K562 (cell line): Measurements from ENCODE around the gene FAM174B. TPM values are rescaled to one million over a fixed set of nuclear protein-coding genes. Genes with fewer than 3 reads are reported as not detected.

Experiments
- ATAC-seq: fragments of 200-7000 bp; cut with Tn5 transposase; 3 replicates; pipeline ENCODE4 v1.9.1; 2020; ENCODE audit warnings: moderate library complexity
- BruUV-seq: library from RNA; stranded (reverse); fragments of 400-500 nt; replicated peaks from 2 replicates; lab custom pipeline; 2021; lab: Mats Ljungman, UMichigan
- CTCF ChIA-PET: fragments of 300-600 bp; formaldehyde crosslinking; extraction: SDS; loops from one replicate; lab custom pipeline; 2021; ENCODE audit warnings: low intra/inter-chr PET ratio; lab: Yijun Ruan, JAX
- POLR2A ChIA-PET: fragments of 300-600, 350-650 bp; sonication (Branson Sonifier 250); formaldehyde crosslinking; extraction: SDS; loops from one replicate; lab custom pipeline; 2021; ENCODE audit warnings: antibody characterized with exemption, inconsistent platforms; lab: Yijun Ruan, JAX
- DNase-seq, 4 experiments: peaks; one replicate each; pipeline versions ENCODE4 v3.0.0 to v3.0.0-alpha.2; 2011 to 2018; ENCODE audit warnings: low spot score in 3 of 4, mixed read lengths in 3 of 4; ENCODE audit errors: extremely low read depth in 1 of 4
- FAIRE-seq: peaks from 2 replicates; lab custom pipeline; 2011; peaks lifted over from hg19 to GRCh38; lab: Jason Lieb, UNC
- H2AFZ ChIP-seq: 2 replicates; pipeline ENCODE4 v1.6.0; 2011; ENCODE audit warnings: low read depth, low read length, control low read depth, inconsistent platforms
- H3K27ac ChIP-seq: fragments of 200-600 bp; 3 replicates; pipeline ENCODE4 v1.8.0; 2011; ENCODE audit warnings: low read depth, mild to moderate bottlenecking, control low read depth, inconsistent platforms, low read length, moderate library complexity, mixed read lengths; ENCODE audit errors: extremely low read depth
- H3K27me3 ChIP-seq, 2 experiments: fragments of 300-600 bp in 1 of 2; 2 replicates in 1 of 2; 3 replicates in 1 of 2; pipeline versions ENCODE4 v1.6.0 to v1.8.0; 2011; ENCODE audit warnings: inconsistent platforms in 2 of 2, low read length in 2 of 2, mild to moderate bottlenecking in 1 of 2, mixed read lengths in 1 of 2, moderate library complexity in 1 of 2; ENCODE audit not compliant: control insufficient read depth in 2 of 2, insufficient read depth in 2 of 2
- H3K36me3 ChIP-seq: fragments of 300-600 bp; 3 replicates; pipeline ENCODE4 v1.8.0; 2011; ENCODE audit warnings: mild to moderate bottlenecking, low read length, inconsistent platforms; ENCODE audit not compliant: control insufficient read depth, insufficient read depth
- H3K4me1 ChIP-seq, 2 experiments: fragments of 200-600 bp in 1 of 2; replicated peaks in 1 of 2; 2 replicates in 1 of 2; 3 replicates in 1 of 2; pipeline versions ENCODE4 v1.5.1 to v1.8.0; 2011; ENCODE audit warnings: inconsistent platforms in 2 of 2, low read length in 2 of 2, mild to moderate bottlenecking in 1 of 2, mixed read lengths in 1 of 2, moderate library complexity in 1 of 2; ENCODE audit not compliant: control insufficient read depth in 2 of 2, insufficient read depth in 2 of 2
- H3K4me2 ChIP-seq: 2 replicates; pipeline ENCODE4 v1.6.1; 2011; ENCODE audit warnings: low read length, control low read depth, inconsistent platforms, mixed read lengths; ENCODE audit not compliant: insufficient read depth
- H3K4me3 ChIP-seq: fragments of 200-600 bp; sonication (generic), shearing (Covaris generic); 2 replicates; pipeline ENCODE4 v1.5.1; 2016; ENCODE audit warnings: control low read depth, inconsistent platforms
- H3K79me2 ChIP-seq: fragments of 200-600 bp; 3 replicates; pipeline ENCODE4 v1.8.0; 2011; ENCODE audit warnings: low read length, inconsistent platforms; ENCODE audit not compliant: control insufficient read depth, insufficient read depth
- H3K9ac ChIP-seq, 2 experiments: 2 replicates each; pipeline versions ENCODE4 v1.6.0 to v1.6.1; 2011; ENCODE audit warnings: low read depth in 2 of 2, low read length in 2 of 2, control low read depth in 1 of 2, inconsistent platforms in 1 of 2, mild to moderate bottlenecking in 1 of 2, mixed read lengths in 1 of 2; ENCODE audit not compliant: insufficient read depth in 1 of 2
- H3K9me1 ChIP-seq: one replicate; pipeline ENCODE4 v1.6.0; 2011; ENCODE audit warnings: inconsistent platforms, mild to moderate bottlenecking, low read length, moderate library complexity; ENCODE audit not compliant: control insufficient read depth, insufficient read depth
- H3K9me3 ChIP-seq: replicated peaks from 2 replicates; pipeline ENCODE4 v1.5.1; 2011; ENCODE audit warnings: low read depth, low read length, inconsistent platforms; ENCODE audit not compliant: control insufficient read depth, insufficient read depth
- H4K20me1 ChIP-seq: replicated peaks from 2 replicates; pipeline ENCODE4 v1.6.1; 2011; ENCODE audit warnings: low read length, inconsistent platforms, mixed read lengths; ENCODE audit not compliant: control insufficient read depth, insufficient read depth
- CAMTA2 ChIP-seq: fragments of 250-450 bp; sonication (Bioruptor Pico); conservative IDR thresholded peaks from 2 replicates; pipeline ENCODE4 v1.5.1; 2022
- CUX1 ChIP-seq: fragments of 200-800 bp; sonication (Bioruptor generic); IDR thresholded peaks from 2 replicates; pipeline ENCODE4 v1.6.1; 2016; ENCODE audit warnings: missing genetic modification characterization, missing compliant biosample characterization
- HDAC8 ChIP-seq: fragments of 450-650 bp; IDR thresholded peaks from 2 replicates; pipeline ENCODE4 v1.6.1; 2016; ENCODE audit warnings: mild to moderate bottlenecking, missing genetic modification characterization, moderate library complexity, missing compliant biosample characterization
- HOXB6 ChIP-seq: fragments of 250-450 bp; sonication (Bioruptor Pico); IDR thresholded peaks from 2 replicates; pipeline ENCODE4 v1.5.1; 2022; ENCODE audit warnings: mild to moderate bottlenecking, borderline replicate concordance
- NR4A1 ChIP-seq, 2 experiments: fragments of 250-450 bp in 1 of 2; fragments of 450-650 bp in 1 of 2; sonication (Bioruptor Pico) in 1 of 2; IDR thresholded peaks; 2 replicates each; pipeline versions ENCODE4 v1.4.0 to v1.6.1; 2016 to 2020; ENCODE audit warnings: mild to moderate bottlenecking in 2 of 2, missing compliant biosample characterization in 1 of 2, missing genetic modification characterization in 1 of 2, moderate library complexity in 1 of 2
- RNF2 ChIP-seq: sonication (generic); IDR thresholded peaks from 2 replicates; pipeline ENCODE4 v1.6.1; 2016
- RUNX1 ChIP-seq: sonication (generic); IDR thresholded peaks from 2 replicates; pipeline ENCODE4 v1.6.1; 2016; ENCODE audit warnings: antibody characterized with exemption, low read depth
- STAT5A ChIP-seq: IDR thresholded peaks from 2 replicates; pipeline ENCODE4 v1.6.1; 2012; ENCODE audit warnings: low read length, inconsistent platforms, borderline replicate concordance
- TBL1XR1 ChIP-seq, 2 experiments: IDR thresholded peaks; 2 replicates each; pipeline ENCODE4 v1.6.1; 2012; ENCODE audit warnings: improper control_type of control experiment in 2 of 2, low read length in 2 of 2, mild to moderate bottlenecking in 1 of 2
- TCF7 ChIP-seq: sonication (generic); IDR thresholded peaks from 2 replicates; pipeline ENCODE4 v1.6.1; 2016; ENCODE audit warnings: antibody characterized with exemption, borderline replicate concordance
- YBX1 ChIP-seq: fragments of 450-650 bp; IDR thresholded peaks from 2 replicates; pipeline ENCODE4 v1.7.1; 2016; ENCODE audit warnings: mild to moderate bottlenecking
- WGBS: fragments of 100-300 bp; shearing (Covaris generic); methylation state at CpG from one replicate; pipeline ENCODE4 v1.1.6; 2016; ENCODE audit warnings: low coverage, mixed read lengths; ENCODE audit not compliant: insufficient coverage; ENCODE audit errors: missing lambda C conversion rate; 5-methylcytosine and 5-hydroxymethylcytosine counted together
- in situ Hi-C: fragments of 300-500 bp; cut with MboI; formaldehyde crosslinking; loops from 4 replicates; pipeline ENCODE4 v1.15.0; 2018; ENCODE audit warnings: inconsistent platforms, mixed read lengths
- intact Hi-C: fragments of 100-400 bp; cut with micrococcal nuclease; formaldehyde crosslinking; loops from 2 replicates; pipeline ENCODE4 v1.14.2; 2022
- polyA plus RNA-seq, 8 experiments: library from polyadenylated mRNA; depleted of rRNA in 4 of 8; stranded (reverse) in 5 of 8; unstranded in 3 of 8; fragments of >200 nt; fragmentation: Nextera tagmentation in 2 of 8; fragmentation: Illumina TruSeq in 1 of 8; extraction: Ambion mirVana in 2 of 8; extraction: Trizol in 1 of 8; gene quantifications; 2 replicates each; pipeline versions ENCODE4 v1.2.1 to v1.2.3, GENCODE V29; 2011 to 2014; ENCODE audit warnings: inconsistent platforms in 1 of 8, missing spikeins in 1 of 8
- total RNA-seq, 7 experiments: library from RNA; depleted of rRNA in 6 of 7; stranded (reverse); fragments of >200 nt in 6 of 7; fragmentation: Illumina TruSeq in 2 of 7; extraction: Trizol in 2 of 7; gene quantifications; 2 replicates each; pipeline versions ENCODE4 v1.2.1 to v1.2.3, GENCODE V29; 2011 to 2021; ENCODE audit warnings: low replicate concordance in 1 of 7

Gene FAM174B
- total and polyA plus RNA-seq, 9 of the 15 experiments (the other 6 are each of a cell fraction or from before 2014, with no cell fraction given): 0.39 to 2.7 (median 1.9) TPM; not detected in 1

GRCh38 chr15:92574161-92574560, 81.4 kb downstream of the FAM174B start:
- Histone ChIP-seq H2AFZ (no peak overlapping the region), H3K79me2 (no peaks in the 10 kb centered on the region), H3K4me1 (no peaks in the 10 kb centered on the region), H3K9ac (no peak overlapping the region), H3K27me3 (peaks cover 17 to 57% of the 10 kb centered on the region in 2 experiments), H3K27ac (no peak overlapping the region), H3K36me3 (no peaks in the 10 kb centered on the region), H3K4me3 (no peak overlapping the region), H4K20me1 (no peaks in the 10 kb centered on the region), H3K9me1 (no peaks in the 10 kb centered on the region), H3K9me3 (no peaks in the 10 kb centered on the region), H3K4me2 (no peak overlapping the region)
- ChIA-PET POLR2A (no interaction called here), CTCF (no interaction called here)
- intact Hi-C loops (no loop called here), in situ Hi-C loops (no loop called here)
- no peak for ATAC-seq
- WGBS: 0% methylated on average over 1 of the region's 1 CpG
- FAIRE-seq: no peak
- TF ChIP-seq NR4A1 (CRISPR knock-in tag; IDR thresholded peaks at IDR 0.05) (no peak), NR4A1 (tag; IDR thresholded peaks at IDR 0.05) (no peak), CUX1 (CRISPR knock-in tag) (no peak), RNF2 (no peak), TCF7 (no peak), STAT5A (no peak), RUNX1 (no peak), HDAC8 (no peak), YBX1 (no peak), CAMTA2 (CRISPR knock-in tag) (no peak), HOXB6 (CRISPR knock-in tag) (no peak), TBL1XR1 (IDR thresholded peaks at IDR 0.05; ENCODE audit: low read length in 2 of 2) (no peak)
- no TSS peak for BruUV-seq
- DNase-seq: no peak
